Activated CD8-positive, alpha-beta T cell treated with anti-CD3 and anti-CD28 coated beads for 36 hours (primary cell): ENCODE data around the gene SLC18B1. TPM values are rescaled to one million over a fixed set of nuclear protein-coding genes. Genes with fewer than 3 reads are reported as not detected.
A peak's percentile ranks its signal among the peaks of the same experiment; 100 is the strongest.

Source experiments
- ATAC-seq: fragments of 200-7000 bp; cut with Tn5 transposase; one replicate; pipeline ENCODE4 v1.10.0; 2021; ENCODE audit warnings: mild to moderate bottlenecking, moderate library complexity
- CTCF ChIA-PET: fragments of 350-600 bp; sonication (Branson Sonifier 250); formaldehyde crosslinking; loops from one replicate; lab custom pipeline; 2021; ENCODE audit warnings: antibody characterized with exemption; lab: Charles Lee
- POLR2A ChIA-PET: fragments of 350-600 bp; sonication (Branson Sonifier 250); formaldehyde crosslinking; loops from one replicate; lab custom pipeline; 2021; ENCODE audit warnings: antibody characterized with exemption; lab: Charles Lee
- DNase-seq: peaks from one replicate; pipeline ENCODE4 v3.0.0-alpha.2; 2020
- H3K27ac Mint-ChIP-seq: one replicate; pipeline ENCODE4 v1.8.0; 2021; ENCODE audit warnings: mild to moderate bottlenecking, mixed read lengths
- H3K27me3 Mint-ChIP-seq: one replicate; pipeline ENCODE4 v1.8.0; 2021; ENCODE audit warnings: mixed read lengths
- H3K36me3 Mint-ChIP-seq: one replicate; pipeline ENCODE4 v1.8.0; 2021; ENCODE audit warnings: low read depth, mixed read lengths
- H3K4me1 Mint-ChIP-seq: one replicate; pipeline ENCODE4 v1.8.0; 2021; ENCODE audit warnings: low read depth, mixed read lengths
- H3K4me3 Mint-ChIP-seq: one replicate; pipeline ENCODE4 v1.8.0; 2021; ENCODE audit warnings: mild to moderate bottlenecking, moderate library complexity, mixed read lengths
- H3K9me3 Mint-ChIP-seq: one replicate; pipeline ENCODE4 v1.8.0; 2021; ENCODE audit warnings: mixed read lengths
- CTCF ChIP-seq: fragments of 200-600 bp; IDR thresholded peaks from one replicate; pipeline ENCODE4 v1.8.0; 2022; ENCODE audit warnings: antibody characterized with exemption, mild to moderate bottlenecking
- intact Hi-C: fragments of 100-400 bp; cut with micrococcal nuclease; formaldehyde crosslinking; loops from one replicate; pipeline ENCODE4 v1.10.0; 2022
- total RNA-seq, 2 experiments: library from RNA; stranded (reverse); gene quantifications; one replicate each; pipeline ENCODE4 v1.2.3, GENCODE V29; 2021

The SLC18B1 gene
- total RNA-seq, 2 experiments from 2014 or later, result 7.0 to 8.5 TPM

GRCh38 chr6:132768051-132768517, 30.4 kb downstream of the SLC18B1 start:
- intact Hi-C loops, result loop anchor here (1.0 kb wide), 1 partner anchor 99 kb away; no protein-coding TSS in a partner anchor
- no peaks in the 10 kb centered on the region for H3K27me3 Mint-ChIP-seq
- H3K4me1 Mint-ChIP-seq, result peaks cover 19% of the 10 kb centered on the region
- peak; percentile 72 for TF ChIP-seq CTCF
- H3K9me3 Mint-ChIP-seq, result no peaks in the 10 kb centered on the region
- no peak overlapping the region for H3K27ac Mint-ChIP-seq
- POLR2A ChIA-PET, result interaction anchor here (1.0 kb wide), 1 partner anchor 10 kb away, joined by 4 read pairs; no protein-coding TSS in a partner anchor
- H3K36me3 Mint-ChIP-seq, result peaks cover 13% of the 10 kb centered on the region
- CTCF ChIA-PET, result interaction anchor here (0.5 to 10.0 kb wide), 8 partner anchors 15 to 238 kb away, joined by 3 to 69 read pairs (median 3); no protein-coding TSS in a partner anchor
- H3K4me3 Mint-ChIP-seq, result no peak overlapping the region
- DNase-seq, result peak; percentile 61
- ATAC-seq, result peak; percentile 79

GRCh38 chr6:132765560-132765959, 32.9 kb downstream of the SLC18B1 start:
- Mint-ChIP-seq H3K27me3 (no peaks in the 10 kb centered on the region), H3K36me3 (peaks cover 11% of the 10 kb centered on the region), H3K4me1 (peaks cover 37% of the 10 kb centered on the region), H3K9me3 (no peaks in the 10 kb centered on the region), H3K4me3 (no peak overlapping the region), H3K27ac (no peak overlapping the region)
- DNase-seq, result no peak
- no peak for TF ChIP-seq CTCF
- ATAC-seq, result no peak
- ChIA-PET POLR2A (interaction anchor here (6.6 kb wide), 1 partner anchor 49 kb away, joined by 31 read pairs; the partner anchor contains the start of gene RPS12), CTCF (interaction anchor here (1.0 to 10.0 kb wide), 2 partner anchors 95 to 97 kb away, joined by 3 to 69 read pairs; no protein-coding TSS in a partner anchor)
- intact Hi-C loops, result no loop called here

- DNase-seq, result no peak
- ATAC-seq, result no peak
These were observed 34.1 kb downstream of the SLC18B1 start for GRCh38 chr6:132764370-132764769.

GRCh38 chr6:132763269-132763668, 35.2 kb downstream of the SLC18B1 start:
- H3K27ac Mint-ChIP-seq, result peak overlapping the region; percentile 82
- peaks cover 4% of the 10 kb centered on the region for H3K36me3 Mint-ChIP-seq
- ATAC-seq (peak; percentile 94), DNase-seq (peak; percentile 76)
- POLR2A ChIA-PET, result interaction anchor here (0.5 to 6.6 kb wide), 6 partner anchors 26 to 93 kb away, joined by 3 to 31 read pairs (median 8); partner anchors contain the start of genes RPS12 and SLC18B1
- peak overlapping the region; percentile 73 for H3K4me3 Mint-ChIP-seq
- intact Hi-C loops, result loop anchor here (5.0 kb wide), 1 partner anchor 231 kb away; no protein-coding TSS in a partner anchor
- no peaks in the 10 kb centered on the region for H3K9me3 Mint-ChIP-seq
- no peaks in the 10 kb centered on the region for H3K27me3 Mint-ChIP-seq
- CTCF ChIA-PET, result interaction anchor here (1.0 to 10.0 kb wide), 11 partner anchors 10 to 484 kb away, joined by 3 to 69 read pairs (median 4); partner anchors contain the start of genes SLC18B1 and STX7
- no peak for TF ChIP-seq CTCF
- H3K4me1 Mint-ChIP-seq, result peaks cover 44% of the 10 kb centered on the region

More at GRCh38 chr6:132764370-132764769, 34.1 kb downstream of the SLC18B1 start:
- peak overlapping the region; percentile 50 for H3K27ac Mint-ChIP-seq
- peaks cover 44% of the 10 kb centered on the region for H3K4me1 Mint-ChIP-seq
- H3K4me3 Mint-ChIP-seq, result no peak overlapping the region
- no peaks in the 10 kb centered on the region for H3K9me3 Mint-ChIP-seq
- intact Hi-C loops, result loop anchor here (5.0 kb wide), 1 partner anchor 232 kb away; no protein-coding TSS in a partner anchor
- CTCF ChIA-PET, result interaction anchor here (1.2 to 10.0 kb wide), 6 partner anchors 9 to 252 kb away, joined by 4 to 69 read pairs (median 6); partner anchors contain the start of genes SLC18B1 and STX7
- no peaks in the 10 kb centered on the region for H3K27me3 Mint-ChIP-seq
- TF ChIP-seq CTCF, result no peak
- H3K36me3 Mint-ChIP-seq, result peaks cover 8% of the 10 kb centered on the region
- POLR2A ChIA-PET, result interaction anchor here (1.1 to 6.6 kb wide), 3 partner anchors 48 to 52 kb away, joined by 3 to 31 read pairs (median 10); partner anchors contain the start of gene RPS12

- Mint-ChIP-seq H3K27me3 (no peaks in the 10 kb centered on the region), H3K4me1 (peaks cover 44% of the 10 kb centered on the region), H3K9me3 (no peaks in the 10 kb centered on the region), H3K36me3 (peaks cover 8% of the 10 kb centered on the region), H3K27ac (no peak overlapping the region), H3K4me3 (no peak overlapping the region)
- no peak for TF ChIP-seq CTCF
- ChIA-PET POLR2A (interaction anchor here (6.6 kb wide), 1 partner anchor 54 kb away, joined by 31 read pairs; the partner anchor contains the start of gene RPS12), CTCF (no interaction called here)
- ATAC-seq, result no peak
- DNase-seq, result no peak
- intact Hi-C loops, result loop anchor here (5.0 kb wide), 1 partner anchor 228 kb away; no protein-coding TSS in a partner anchor
These were observed 38.2 kb downstream of the SLC18B1 start for GRCh38 chr6:132760256-132760655.
